Endothelial cell (in vitro differentiated cells): ENCODE data around the gene SDK2. TPM values are rescaled to one million over a fixed set of nuclear protein-coding genes. Genes with fewer than 3 reads are reported as not detected.

ENCODE experiments used
- DNase-seq: peaks from one replicate; pipeline ENCODE4 v3.0.0; 2021; ENCODE audit warnings: low spot score
- H3K27ac Mint-ChIP-seq: one replicate; pipeline ENCODE4 v1.8.0; 2021; ENCODE audit warnings: mixed read lengths, inconsistent platforms; ENCODE audit not compliant: unreplicated experiment
- H3K27me3 Mint-ChIP-seq: one replicate; pipeline ENCODE4 v1.8.0; 2021; ENCODE audit warnings: mild to moderate bottlenecking, moderate library complexity, mixed read lengths, inconsistent platforms; ENCODE audit not compliant: unreplicated experiment
- H3K36me3 Mint-ChIP-seq: one replicate; pipeline ENCODE4 v1.8.0; 2021; ENCODE audit warnings: mild to moderate bottlenecking, low read depth, mixed read lengths, inconsistent platforms; ENCODE audit not compliant: unreplicated experiment
- H3K4me1 Mint-ChIP-seq: one replicate; pipeline ENCODE4 v1.8.0; 2021; ENCODE audit warnings: mild to moderate bottlenecking, mixed read lengths, inconsistent platforms; ENCODE audit not compliant: unreplicated experiment
- H3K4me3 Mint-ChIP-seq: one replicate; pipeline ENCODE4 v1.8.0; 2021; ENCODE audit warnings: mild to moderate bottlenecking, mixed read lengths, inconsistent platforms; ENCODE audit not compliant: unreplicated experiment
- H3K9me3 Mint-ChIP-seq: one replicate; pipeline ENCODE4 v1.8.0; 2021; ENCODE audit warnings: mixed read lengths, inconsistent platforms; ENCODE audit not compliant: unreplicated experiment
- CTCF ChIP-seq: fragments of 200-600 bp; sonication (generic); IDR thresholded peaks from one replicate; pipeline ENCODE4 v1.5.0; 2021; ENCODE audit warnings: antibody characterized with exemption; ENCODE audit not compliant: unreplicated experiment
- total RNA-seq: library from RNA; stranded (reverse); fragmentation: NEBNext Ultra II Directional; extraction: Animal tissue kit (Norgen Biotek cat#: 25700); gene quantifications from one replicate; pipeline ENCODE4 v1.2.1, GENCODE V29; 2021; ENCODE audit not compliant: unreplicated experiment

SDK2 gene
- total RNA-seq, 1 donor from 2014 or later, result 2.4 TPM

GRCh38 chr17:73532421-73532901 lies 111.8 kb downstream of the SDK2 start:
- Mint-ChIP-seq H3K27ac (no peak overlapping the region), H3K27me3 (peaks cover 2% of the 10 kb centered on the region), H3K36me3 (no peaks in the 10 kb centered on the region), H3K4me3 (no peak overlapping the region), H3K9me3 (no peaks in the 10 kb centered on the region), H3K4me1 (peaks cover 6% of the 10 kb centered on the region)
- DNase-seq, result no peak
- no peak for TF ChIP-seq CTCF

- Mint-ChIP-seq H3K27ac (no peak overlapping the region), H3K4me3 (no peak overlapping the region), H3K27me3 (peaks cover 2% of the 10 kb centered on the region), H3K9me3 (no peaks in the 10 kb centered on the region), H3K4me1 (peaks cover 3% of the 10 kb centered on the region), H3K36me3 (no peaks in the 10 kb centered on the region)
- DNase-seq, result no peak
- no peak for TF ChIP-seq CTCF
These were observed 113.1 kb downstream of the SDK2 start for GRCh38 chr17:73531158-73531557.

GRCh38 chr17:73528679-73529078 lies 115.6 kb downstream of the SDK2 start:
- no peak for TF ChIP-seq CTCF
- H3K9me3 Mint-ChIP-seq, result no peaks in the 10 kb centered on the region
- H3K36me3 Mint-ChIP-seq, result no peaks in the 10 kb centered on the region
- no peak for DNase-seq
- H3K27ac Mint-ChIP-seq, result no peak overlapping the region
- peaks cover 3% of the 10 kb centered on the region for H3K4me1 Mint-ChIP-seq
- peaks cover 5% of the 10 kb centered on the region for H3K27me3 Mint-ChIP-seq
- H3K4me3 Mint-ChIP-seq, result no peak overlapping the region

GRCh38 chr17:73526952-73527351 lies 117.3 kb downstream of the SDK2 start:
- Mint-ChIP-seq H3K27ac (no peak overlapping the region), H3K36me3 (no peaks in the 10 kb centered on the region), H3K27me3 (peaks cover 5% of the 10 kb centered on the region), H3K4me3 (no peak overlapping the region), H3K4me1 (no peaks in the 10 kb centered on the region), H3K9me3 (no peaks in the 10 kb centered on the region)
- DNase-seq, result no peak
- TF ChIP-seq CTCF, result no peak

- no peak for DNase-seq
- Mint-ChIP-seq H3K36me3 (no peaks in the 10 kb centered on the region), H3K27me3 (peaks cover 4% of the 10 kb centered on the region), H3K4me1 (no peaks in the 10 kb centered on the region), H3K27ac (no peak overlapping the region), H3K9me3 (no peaks in the 10 kb centered on the region), H3K4me3 (no peak overlapping the region)
- TF ChIP-seq CTCF, result no peak
These were observed 119.1 kb downstream of the SDK2 start for GRCh38 chr17:73524941-73525679.
